Epithelial cell of esophagus (primary cell): ENCODE results near the gene AR.
A peak's percentile ranks its signal among the peaks of the same experiment; 100 is the strongest.

Source experiments
- DNase-seq: peaks from one replicate; pipeline ENCODE4 v3.0.0; 2010; ENCODE audit warnings: low read depth
- H3K4me3 ChIP-seq: 2 replicates; pipeline ENCODE4 v1.5.1; 2011; ENCODE audit warnings: mild to moderate bottlenecking, low read length, control low read depth
- CTCF ChIP-seq: IDR thresholded peaks from 2 replicates; pipeline ENCODE4 v1.5.1; 2011; ENCODE audit warnings: low read depth, mild to moderate bottlenecking, low read length, control low read depth, inconsistent platforms; ENCODE audit not compliant: insufficient read depth; ENCODE audit errors: missing control alignments

AR gene

GRCh38 chrX:67545036-67545821, 1.4 kb downstream of the AR start:
- H3K4me3 ChIP-seq, result no peak overlapping the region
- DNase-seq, result no peak
- TF ChIP-seq CTCF, result no peak

- peak; percentile 11 for DNase-seq
- H3K4me3 ChIP-seq, result no peak overlapping the region
Measured at GRCh38 chrX:67545893-67546495, 2.2 kb downstream of the AR start.

GRCh38 chrX:67546496-67547423, 2.9 kb downstream of the AR start:
- TF ChIP-seq CTCF, result no peak
- H3K4me3 ChIP-seq, result no peak overlapping the region
- DNase-seq, result no peak

More at GRCh38 chrX:67545893-67546495, 2.2 kb downstream of the AR start:
- TF ChIP-seq CTCF, result no peak

GRCh38 chrX:67555578-67556203, 11.9 kb downstream of the AR start:
- peak; percentile 87 for TF ChIP-seq CTCF
- peak; percentile 55 for DNase-seq
- no peak overlapping the region for H3K4me3 ChIP-seq

GRCh38 chrX:67558267-67558666, 14.4 kb downstream of the AR start:
- DNase-seq, result no peak
- no peak for TF ChIP-seq CTCF
- no peak overlapping the region for H3K4me3 ChIP-seq
